Measurements from ENCODE around the gene PACSIN2.
"Not testable (repeated sequence)": the region's sequence is repeated elsewhere in the genome, so short reads cannot be mapped to it uniquely, and the experiment has no call there.

The PACSIN2 gene, protein sequence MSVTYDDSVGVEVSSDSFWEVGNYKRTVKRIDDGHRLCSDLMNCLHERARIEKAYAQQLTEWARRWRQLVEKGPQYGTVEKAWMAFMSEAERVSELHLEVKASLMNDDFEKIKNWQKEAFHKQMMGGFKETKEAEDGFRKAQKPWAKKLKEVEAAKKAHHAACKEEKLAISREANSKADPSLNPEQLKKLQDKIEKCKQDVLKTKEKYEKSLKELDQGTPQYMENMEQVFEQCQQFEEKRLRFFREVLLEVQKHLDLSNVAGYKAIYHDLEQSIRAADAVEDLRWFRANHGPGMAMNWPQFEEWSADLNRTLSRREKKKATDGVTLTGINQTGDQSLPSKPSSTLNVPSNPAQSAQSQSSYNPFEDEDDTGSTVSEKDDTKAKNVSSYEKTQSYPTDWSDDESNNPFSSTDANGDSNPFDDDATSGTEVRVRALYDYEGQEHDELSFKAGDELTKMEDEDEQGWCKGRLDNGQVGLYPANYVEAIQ

DNA sequence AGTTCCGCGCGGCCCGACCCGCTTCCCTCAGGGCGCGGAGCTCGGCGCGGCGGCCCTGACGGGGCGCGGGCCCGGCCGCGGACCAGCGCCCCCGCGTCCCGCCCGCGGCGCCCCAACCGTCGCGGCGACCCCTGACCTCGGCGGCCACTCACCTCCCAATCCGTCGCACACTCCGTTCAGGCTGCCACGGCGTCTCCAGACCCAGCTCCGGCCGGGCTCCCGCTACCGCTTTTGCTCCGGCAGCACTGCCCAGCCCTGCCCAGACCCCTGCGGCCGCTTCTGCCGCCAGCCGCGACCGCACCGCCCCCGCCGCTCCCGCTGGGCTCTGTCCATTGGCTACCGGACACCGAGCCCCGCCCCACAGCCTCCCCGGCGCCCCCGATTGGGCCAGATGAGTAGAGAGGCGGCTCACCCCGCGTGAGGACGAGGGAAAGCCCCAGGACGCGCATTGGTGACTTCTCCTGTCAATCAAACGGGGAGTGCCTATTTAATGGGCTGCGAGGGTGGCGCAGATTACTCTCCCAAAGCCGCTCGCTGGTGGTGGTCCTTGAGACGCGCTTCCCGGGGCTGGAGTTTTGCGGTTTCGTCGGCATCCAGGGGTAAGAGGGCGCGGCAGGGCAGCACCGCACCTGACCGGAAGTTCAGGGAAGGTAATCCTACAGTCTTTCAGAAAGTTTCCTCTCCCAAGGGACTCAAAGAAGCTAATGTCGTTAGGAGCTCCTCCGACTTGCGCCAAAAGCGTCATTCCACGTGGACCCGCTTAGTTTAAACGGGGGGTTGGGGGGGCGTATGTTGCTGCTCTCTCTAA lies at the start of gene PACSIN2:
Gene PACSIN2 (minus strand): TSS at position 281 of the 808 bp plus-strand sequence. CDS start 103,069 bp downstream, outside the sequence.
- peak; percentile 98 for DNase-seq

DNA sequence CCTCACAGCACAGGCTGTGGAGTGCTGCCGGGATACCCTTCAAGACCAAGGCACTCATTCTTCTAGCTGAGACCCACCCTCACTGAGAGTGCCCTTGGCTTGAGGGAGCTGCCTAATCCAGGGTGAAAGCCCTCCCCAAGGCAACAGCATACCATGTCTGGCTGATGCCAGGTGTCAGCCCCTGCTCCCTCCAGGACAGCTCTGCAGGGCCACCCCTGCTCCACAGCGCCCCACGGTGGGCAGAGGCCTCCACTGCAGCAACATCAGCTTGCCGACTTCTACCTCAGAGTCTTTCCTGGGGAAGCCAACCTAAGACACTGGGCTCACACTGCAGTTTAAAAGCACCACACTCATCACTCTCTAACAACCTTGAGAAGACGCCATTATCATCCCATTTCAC lies 45.2 kb upstream of the PACSIN2 start:
- peak; percentile 69 for DNase-seq

DNA sequence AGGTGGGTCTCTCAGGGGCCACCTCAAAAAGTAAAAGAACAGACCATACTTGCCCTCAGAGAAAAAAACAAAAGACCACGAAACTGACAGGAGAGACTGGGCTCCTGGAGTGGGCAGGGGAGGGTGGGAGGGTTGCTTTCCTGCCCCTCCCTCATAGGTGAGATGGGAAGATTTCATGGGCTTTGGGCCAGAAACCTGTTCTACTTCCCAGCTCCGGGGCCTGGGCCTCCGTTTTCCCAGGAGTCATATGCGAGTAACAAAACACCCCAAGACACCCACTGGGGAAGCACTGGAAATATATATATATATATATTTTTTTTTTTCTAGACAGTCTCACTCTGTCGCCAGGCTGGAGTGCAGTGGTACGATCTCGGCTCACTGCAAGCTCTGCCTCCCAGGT lies 42.7 kb upstream of the PACSIN2 start:
- no peak for DNase-seq

DNA sequence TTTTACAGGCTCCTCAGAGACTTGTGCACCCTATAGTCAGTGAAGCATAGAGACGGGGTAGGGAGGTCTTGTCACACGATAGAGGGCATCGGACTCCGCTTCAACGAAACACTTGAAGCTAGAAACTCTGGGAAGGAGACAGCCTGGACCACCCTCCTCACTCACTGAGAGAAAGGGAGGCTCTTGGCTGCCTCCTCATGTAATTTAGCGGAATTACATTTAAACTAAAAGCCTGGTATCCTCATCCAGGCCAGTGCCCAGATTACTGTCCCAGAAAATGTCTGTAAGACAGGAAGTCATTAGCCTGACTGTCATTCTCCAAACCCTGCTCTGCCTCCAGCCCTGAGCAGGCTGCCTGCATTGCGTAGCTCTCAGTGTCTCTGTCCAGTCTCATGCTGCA lies 38.2 kb upstream of the PACSIN2 start:
- DNase-seq: peak; percentile 57

DNA sequence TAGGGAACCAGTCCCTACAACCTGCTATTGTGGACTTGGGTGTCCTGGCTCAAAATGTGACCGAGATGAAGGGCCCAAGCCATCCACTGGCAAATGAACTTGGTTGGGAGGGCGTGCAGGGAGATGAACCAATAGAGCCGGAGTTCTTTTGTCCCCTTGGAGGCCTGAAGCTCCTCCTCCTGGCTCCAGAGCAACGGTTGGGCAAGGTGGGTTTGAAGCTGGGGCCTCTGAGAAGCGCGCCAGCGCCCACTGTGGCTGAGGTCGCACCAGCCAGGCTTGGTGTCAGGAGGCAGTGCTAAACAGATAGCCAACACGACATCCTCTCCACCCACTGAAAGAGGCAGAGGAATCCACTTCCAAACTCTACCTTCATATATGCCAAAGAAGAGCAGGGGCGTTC lies 36.0 kb upstream of the PACSIN2 start:
- peak; percentile 51 for DNase-seq

DNA sequence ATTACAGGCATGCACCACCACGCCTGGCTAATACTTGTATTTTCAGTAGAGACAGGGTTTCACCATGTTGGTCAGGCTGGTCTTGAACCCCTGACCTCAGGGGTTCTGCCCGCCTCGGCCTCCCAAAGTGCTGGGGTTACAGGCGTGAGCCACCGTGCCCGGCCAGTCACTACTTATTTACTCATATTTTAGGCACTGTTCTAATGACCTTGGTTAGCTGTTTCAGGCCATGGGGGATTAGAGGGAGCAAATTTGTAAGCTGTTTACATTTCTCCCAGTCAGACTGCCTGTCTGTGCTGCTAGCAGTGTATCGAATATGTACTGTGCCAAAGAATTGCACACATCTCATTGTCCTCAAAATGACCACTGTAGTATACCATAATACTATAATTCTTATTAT lies 32.7 kb upstream of the PACSIN2 start:
- DNase-seq: peak; percentile 44

DNA sequence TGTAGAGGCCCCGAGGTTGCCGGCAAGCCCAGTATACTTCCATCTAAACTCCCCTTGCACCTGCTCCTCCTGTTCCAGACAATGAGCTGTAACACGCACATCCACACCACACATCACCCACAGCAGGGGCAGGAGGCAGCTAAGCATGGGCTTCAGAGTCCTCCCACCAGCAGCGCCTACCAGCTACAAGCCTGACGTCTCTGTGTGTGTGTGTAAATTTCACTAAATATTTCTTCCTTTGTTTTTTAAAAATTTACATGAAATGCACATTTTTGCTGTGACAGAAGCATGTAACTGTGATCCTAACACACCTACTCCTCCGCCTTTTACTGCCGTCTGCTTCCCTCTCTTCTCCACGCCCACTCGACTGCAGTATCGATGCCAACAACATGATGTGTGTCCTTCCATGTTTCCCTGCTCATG lies 29.4 kb upstream of the PACSIN2 start:
- DNase-seq: no peak

DNA sequence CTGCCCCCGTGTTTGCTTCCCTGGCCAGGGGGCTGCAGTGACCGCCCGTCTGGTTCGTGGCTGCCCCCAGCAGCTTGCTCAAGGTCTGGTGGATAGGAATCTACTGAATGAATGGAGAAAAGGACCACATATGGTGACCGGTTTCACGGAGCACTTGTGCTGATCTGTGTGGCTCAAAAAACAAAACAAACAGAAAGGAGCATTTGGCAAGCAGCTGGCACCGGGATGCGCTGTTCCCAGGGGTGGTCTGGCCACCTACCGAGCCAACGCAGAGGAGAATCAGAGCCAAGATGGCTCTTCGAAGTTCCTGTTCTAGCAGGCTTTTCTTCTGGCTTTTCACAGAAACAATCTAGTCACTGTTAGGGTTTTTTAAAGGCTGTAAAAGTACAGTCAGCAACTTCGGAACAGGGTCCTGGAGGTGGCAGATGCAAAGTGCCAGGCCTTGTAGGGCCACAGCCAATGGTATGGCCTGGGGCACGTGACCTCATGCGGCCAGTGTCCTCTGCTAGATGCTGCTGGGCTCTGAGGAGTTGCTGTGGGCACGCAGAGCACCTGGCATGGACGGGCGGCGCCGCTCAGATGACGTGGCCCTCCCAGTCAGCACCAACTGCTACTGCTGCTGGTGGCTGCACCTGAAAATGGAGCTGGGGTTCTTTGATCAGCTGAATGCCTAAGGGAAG lies 27.3 kb upstream of the PACSIN2 start:
- no peak for DNase-seq

DNA sequence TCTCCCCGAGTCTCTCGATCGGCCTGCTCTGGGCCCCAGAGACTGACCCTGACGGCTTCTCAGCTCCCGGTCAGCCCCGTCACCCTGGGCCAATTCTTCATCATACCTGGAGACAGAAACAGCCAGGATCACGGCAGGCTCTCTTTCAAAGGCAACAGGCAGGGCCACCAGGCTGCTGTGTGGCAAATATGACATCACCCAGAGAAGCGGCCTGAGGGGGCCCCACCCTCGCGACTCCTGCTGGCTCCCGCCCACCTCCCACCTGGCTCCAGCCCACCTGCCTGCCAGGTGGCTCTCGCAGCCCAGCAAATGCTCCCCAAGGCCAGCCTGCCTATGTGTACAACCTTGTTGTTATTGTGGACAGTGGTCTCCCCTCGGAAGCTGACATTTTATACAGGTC lies 24.9 kb upstream of the PACSIN2 start:
- no peak for DNase-seq

DNA sequence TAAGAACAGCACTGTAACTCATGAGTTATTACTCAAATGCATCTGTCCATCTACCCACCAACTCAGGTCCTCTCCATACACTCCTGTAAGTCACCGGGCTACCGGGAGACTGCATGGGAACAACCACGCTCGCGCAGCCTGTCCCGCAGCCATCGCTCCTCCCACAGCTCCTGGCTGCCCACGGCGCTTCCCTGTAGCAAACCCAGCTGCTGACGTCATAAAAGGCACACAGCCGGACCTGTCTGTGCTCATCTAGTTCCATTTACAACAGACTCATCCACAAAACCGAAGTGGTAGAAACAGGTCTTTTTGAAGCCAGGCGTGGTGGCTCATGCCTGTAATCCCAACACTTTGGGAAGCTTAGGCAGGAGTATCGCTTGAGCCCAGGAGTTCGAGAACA lies 23.4 kb upstream of the PACSIN2 start:
- no peak for DNase-seq

DNA sequence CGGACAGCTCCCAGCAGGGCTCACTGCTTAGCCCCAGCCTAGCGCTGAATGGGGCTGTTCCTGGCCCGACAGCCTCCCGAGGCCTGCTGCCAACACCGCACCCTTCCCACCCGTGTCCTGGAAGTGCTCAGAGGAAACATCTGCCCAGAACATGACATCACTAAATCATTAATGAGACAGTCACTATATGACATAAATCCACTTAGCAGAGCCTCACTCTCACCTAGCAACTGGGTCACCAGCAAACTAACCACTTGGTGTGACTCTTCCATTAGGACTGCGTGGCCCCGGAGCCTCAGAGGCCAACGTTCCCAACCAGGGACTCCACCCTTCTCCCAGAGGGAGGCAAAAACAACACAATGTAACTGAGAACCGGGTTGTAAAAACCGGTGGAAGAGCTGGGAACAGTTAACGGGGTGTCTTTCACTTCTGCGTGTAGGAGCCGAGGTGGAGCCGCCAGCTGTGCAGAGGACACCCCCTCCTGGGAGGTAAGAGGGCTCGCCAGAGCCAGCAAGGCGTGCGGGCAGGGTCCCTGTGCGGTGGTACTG lies 21.4 kb upstream of the PACSIN2 start:
- DNase-seq: peak; percentile 59

DNA sequence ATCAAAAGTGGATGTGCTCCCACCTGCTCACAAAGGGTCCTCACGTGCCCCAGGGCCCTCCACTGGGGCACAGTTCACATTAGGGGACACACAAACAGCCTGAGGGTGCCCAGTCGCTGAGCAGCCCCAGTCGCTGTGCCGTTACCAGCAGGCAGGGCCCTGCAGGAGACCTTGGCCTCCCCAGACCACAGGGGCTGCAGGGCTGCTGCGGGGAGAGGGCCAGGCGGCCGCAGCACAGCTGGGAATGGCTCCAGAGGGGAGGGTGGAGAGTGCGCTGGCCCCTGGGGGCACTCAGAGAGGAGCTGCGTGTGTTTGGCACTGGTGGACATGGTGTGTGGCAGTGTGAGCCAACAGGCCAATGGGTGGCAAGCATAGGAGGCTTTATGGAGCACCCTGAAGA lies 20.3 kb upstream of the PACSIN2 start:
- no peak for DNase-seq

DNA sequence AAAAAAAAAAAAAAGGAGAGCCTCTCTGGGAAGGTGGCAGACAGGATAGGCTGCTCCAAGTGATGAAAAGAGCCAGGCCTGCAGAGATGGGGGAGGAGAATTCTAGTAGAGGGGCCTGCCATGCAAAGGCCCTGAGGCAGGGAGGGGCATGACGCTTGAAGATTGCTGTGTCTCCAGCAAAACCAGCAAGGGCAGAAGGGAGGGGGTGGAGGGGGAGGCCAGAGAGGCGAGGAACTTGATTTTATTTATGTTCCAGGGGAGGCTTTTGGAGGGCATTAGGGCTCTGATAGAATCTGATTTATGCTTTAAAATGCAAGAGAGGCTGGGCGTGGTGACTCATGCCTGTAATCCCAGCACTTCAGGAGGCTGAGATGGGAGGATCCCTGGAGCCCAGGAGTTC lies 16.7 kb upstream of the PACSIN2 start:
- DNase-seq: no peak

DNA sequence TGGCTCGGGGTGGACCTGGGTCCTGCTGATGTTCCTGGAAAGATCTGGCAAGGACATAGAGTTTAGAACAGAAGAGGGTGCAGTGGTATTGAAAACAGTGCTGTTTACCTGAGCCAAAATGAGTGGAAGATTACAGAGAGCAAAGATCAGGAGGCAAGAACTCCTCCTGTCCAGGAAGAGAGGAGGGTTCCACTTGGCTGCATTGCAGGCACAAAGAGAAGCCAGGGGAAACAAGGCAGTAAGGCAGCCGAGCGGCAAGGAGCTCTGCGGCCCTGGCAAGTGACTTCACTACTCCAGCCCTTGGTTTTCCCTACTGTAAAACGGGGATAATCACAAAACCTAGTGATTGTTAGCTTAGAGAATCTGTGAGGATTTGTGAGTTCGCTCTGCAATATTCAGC lies 3.7 kb upstream of the PACSIN2 start:
- DNase-seq: no peak

DNA sequence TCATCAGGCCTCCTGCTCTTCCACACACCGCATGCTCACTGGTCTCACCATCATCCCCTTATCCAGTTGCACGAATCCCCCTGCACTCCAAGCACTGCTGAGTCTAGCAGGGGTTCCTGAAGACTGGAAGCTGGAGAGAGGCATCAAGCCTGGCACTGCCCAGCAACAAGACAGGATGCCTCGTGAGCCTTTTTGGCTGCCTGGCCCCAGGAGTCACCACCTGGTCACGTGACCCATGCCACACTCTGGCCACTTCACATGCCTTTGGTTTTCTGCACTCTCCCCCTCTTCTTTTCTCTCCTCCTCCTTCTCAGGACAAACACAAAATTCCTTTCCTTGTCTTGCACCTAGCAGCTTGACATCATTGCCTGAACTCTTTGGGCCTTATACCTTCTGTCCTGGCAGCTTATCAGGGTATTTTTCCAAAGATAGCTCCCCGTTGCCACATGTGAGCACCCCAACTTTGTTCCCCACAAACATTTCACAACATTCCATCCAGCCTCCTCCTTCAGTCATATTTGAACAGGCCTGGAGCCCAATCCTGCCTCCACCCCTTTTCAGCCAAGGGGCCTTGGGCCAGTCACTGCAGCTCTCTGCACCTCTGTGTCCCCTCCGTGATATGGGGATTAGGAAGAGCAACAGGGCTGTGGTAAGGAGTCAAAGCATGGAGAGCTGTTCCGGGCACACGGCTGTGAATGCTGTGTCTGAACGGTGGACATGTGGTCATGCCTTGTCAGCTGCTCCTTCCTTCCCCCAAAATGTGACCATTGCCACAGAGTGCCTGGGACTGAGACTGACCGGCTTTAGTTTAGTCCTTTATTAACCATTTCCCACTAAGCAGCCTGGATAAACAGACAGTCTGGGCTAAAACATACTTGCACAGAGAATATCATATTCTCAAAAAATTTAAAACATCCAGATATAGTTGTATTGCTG lies 2.8 kb upstream of the PACSIN2 start:
- no peak for DNase-seq

DNA sequence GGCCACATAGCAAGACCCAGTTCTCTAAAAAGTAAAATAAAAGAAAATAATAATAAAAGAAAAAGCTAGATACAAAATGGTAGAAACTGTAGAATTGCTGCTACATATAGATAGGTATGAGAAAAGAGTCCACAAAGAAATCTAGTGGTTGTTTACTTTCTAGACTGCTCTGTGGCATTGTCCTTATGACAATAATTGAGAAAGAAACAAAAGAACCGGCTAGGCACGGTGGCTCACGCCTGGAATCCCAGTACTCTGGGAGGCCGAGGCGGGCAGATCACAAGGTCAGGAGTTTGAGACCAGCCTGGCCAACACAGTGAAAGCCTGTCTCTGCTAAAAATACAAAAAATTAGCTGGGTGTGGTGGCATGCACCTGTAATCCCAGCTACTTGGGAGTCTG lies 1.2 kb upstream of the PACSIN2 start:
- DNase-seq: not testable (repeated sequence)

DNA sequence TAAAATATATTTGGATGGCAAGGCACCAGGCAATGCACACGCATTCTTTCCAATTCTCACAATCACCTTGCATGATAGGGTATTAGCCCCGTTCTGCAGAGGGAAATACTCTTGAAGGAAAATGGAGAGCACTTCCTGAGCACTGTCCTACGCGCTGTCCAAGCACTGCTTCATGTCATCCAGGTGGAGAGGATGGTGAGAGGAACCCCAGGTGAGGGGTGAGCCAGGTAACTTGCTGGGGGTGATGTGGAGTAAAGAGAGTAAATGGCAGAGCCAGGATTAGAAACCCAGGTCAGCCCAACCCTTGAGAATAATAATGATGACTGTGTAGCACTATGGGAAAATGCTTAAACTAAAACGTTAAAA lies 711 bp upstream of the PACSIN2 start:
- no peak for DNase-seq

DNA sequence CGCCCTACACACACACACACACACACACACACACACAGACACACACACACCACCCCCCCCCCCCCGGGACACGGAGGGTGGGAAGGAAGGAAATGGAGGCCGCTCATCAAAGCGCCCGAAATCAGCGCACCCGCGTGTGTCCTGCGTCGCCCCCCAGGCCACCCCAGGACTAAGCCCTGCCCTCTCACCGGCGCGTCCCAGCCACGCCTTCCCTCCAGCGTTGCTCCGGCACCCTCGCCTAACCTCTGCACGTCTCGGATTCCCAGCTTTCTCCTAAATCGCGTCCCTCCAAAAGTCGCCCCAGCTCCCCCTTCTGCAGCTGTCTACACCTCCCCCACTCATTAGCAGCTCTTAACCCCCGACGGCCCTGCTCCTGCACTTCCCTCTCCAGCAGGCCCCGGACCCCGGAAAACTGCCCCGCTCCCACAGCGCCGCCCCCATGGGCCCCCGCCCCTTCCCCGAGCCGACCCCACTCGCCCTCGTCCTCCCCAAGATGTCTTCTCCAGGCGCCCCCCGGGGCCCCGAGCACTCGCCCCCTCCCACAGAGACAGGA lies 557 bp downstream of the PACSIN2 start:
- peak; percentile 61 for DNase-seq

DNA sequence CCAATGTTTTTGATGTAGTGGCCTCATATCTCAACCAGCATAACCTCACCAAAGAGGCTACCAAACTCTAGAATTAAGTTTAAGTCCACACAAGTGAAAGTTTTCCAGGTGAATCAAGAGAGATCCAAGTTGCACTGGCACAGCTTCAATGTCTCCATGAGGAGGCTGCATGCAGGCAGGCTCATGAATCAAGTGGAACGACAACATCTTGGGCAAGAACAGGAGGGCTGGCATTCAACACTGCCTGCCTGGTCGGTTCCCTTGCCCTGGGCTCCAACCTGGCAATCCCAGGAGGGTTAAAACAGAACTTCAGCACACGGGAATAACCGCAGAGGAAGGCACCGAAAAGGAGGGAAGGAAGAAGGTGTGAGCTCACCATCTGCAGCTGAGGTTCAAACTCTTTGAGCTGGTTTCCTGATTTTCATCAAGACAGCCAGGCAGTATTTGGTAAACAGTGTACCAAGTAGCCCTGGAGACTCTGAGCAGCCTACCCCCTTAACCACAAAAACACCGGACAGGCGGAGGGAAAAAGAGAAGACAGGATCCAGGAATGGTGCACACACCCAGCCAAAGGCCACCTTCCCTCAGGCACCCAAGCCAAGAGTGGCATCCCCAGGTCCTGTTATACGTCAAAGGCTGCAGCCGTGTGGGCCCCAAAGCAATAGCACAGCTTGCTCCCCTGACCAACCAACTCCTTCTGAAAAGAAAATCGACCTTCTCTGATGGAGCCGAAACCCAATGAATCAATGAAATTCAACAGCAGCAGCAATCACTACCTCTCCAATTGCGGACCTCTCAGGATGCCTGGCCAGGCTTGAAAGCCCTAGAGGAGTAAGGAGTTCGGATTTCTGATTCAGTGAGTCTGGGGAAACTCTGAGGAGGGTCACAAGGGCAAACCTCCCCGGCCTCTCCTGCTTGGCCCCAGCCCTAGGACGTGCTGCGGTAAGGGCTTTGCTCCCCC lies 1.3 kb downstream of the PACSIN2 start:
- peak; percentile 41 for DNase-seq

DNA sequence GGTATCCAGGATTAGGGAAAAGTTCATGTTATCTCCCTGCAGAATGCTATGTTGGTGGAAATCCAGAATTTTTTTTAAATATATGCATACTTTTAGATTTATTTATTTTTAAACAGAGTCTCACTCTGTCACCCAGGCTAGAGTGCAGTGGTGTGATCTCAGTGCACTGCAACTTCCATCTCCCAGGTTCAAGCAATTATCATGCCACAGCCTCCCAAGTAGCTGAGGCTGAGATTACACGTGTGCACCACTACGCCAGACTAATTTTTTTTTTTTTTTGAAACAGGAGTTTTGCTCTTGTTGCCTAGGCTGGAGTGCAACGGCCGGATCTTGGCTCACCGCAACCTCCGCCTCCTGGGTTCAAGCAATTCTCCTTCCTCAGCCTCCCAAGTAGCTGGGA lies 2.6 kb downstream of the PACSIN2 start:
- no peak for DNase-seq
